ENCODE measurements around the gene IL1RAPL1. TPM values are rescaled to one million over a fixed set of nuclear protein-coding genes. Genes with fewer than 3 reads are reported as not detected.

The IL1RAPL1 gene
- total RNA-seq, 1 donor from 2014 or later = not detected

GRCh38 chrX:29531336-29531735, 944.1 kb downstream of the IL1RAPL1 start:
- Histone ChIP-seq H3K36me3 (ENCODE audit: control insufficient read depth, insufficient read depth, low read length) (no peaks in the 10 kb centered on the region), H3K27me3 (ENCODE audit: control insufficient read depth, insufficient read depth, low read length) (no peaks in the 10 kb centered on the region), H3K4me3 (ENCODE audit: low read depth, low read length) (no peak overlapping the region)
- TF ChIP-seq, protein P1, sequence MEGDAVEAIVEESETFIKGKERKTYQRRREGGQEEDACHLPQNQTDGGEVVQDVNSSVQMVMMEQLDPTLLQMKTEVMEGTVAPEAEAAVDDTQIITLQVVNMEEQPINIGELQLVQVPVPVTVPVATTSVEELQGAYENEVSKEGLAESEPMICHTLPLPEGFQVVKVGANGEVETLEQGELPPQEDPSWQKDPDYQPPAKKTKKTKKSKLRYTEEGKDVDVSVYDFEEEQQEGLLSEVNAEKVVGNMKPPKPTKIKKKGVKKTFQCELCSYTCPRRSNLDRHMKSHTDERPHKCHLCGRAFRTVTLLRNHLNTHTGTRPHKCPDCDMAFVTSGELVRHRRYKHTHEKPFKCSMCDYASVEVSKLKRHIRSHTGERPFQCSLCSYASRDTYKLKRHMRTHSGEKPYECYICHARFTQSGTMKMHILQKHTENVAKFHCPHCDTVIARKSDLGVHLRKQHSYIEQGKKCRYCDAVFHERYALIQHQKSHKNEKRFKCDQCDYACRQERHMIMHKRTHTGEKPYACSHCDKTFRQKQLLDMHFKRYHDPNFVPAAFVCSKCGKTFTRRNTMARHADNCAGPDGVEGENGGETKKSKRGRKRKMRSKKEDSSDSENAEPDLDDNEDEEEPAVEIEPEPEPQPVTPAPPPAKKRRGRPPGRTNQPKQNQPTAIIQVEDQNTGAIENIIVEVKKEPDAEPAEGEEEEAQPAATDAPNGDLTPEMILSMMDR (IDR thresholded peaks at IDR 0.05; ENCODE audit: insufficient read depth, low read length, severe bottlenecking) = no peak
- FAIRE-seq (no peak), DNase-seq (ENCODE audit: low read depth) (no peak)

DNA sequence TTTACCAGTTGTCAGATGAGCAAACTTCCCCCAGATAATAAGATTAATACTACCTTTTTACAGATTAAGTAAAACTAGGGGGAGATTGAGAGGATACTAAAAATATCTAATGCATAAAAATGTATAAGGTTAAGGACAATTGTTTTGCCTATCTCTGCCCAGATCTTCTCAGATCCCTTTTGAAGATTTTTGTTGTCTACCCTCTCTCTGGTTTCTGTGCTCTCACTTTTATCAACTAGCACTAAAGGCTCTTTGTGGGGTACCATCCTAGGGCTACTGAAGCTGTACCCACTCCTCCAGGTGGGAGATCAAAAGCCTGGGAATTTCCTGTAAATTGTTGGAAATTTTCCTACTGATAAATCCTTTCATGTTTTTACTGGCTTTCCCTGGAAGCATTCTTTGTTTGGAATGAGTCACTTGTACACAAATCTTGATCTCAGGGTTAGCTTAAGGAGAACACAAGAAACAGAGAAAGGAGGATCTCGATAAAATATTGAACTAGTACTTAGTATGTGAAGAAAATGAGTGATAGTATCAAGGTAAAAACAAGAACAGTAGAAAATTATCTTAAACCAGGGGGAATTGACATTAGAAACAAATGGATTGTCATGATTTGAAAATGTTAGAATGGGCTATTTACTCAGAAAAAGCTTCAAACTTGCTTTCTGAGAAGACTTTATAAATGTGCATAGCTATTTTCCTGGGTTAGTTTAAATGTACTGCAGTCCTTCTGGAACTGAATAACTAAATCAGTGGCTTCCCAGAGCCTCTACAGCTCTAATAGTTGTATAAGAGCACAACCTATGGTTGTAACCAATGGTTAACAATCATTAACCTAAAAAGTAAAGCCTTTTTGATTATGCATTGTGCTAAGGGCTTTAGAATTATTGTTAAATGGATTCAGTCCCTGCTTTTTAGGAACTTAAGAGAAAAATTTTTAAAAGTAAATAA, 948.2 kb downstream of the IL1RAPL1 start:
- no peaks in the 10 kb centered on the region for H3K36me3 ChIP-seq (ENCODE audit: control insufficient read depth, insufficient read depth, low read length)
- FAIRE-seq = no peak
- H3K27me3 ChIP-seq (ENCODE audit: control insufficient read depth, insufficient read depth, low read length) = no peaks in the 10 kb centered on the region
- TF ChIP-seq, protein P1 (IDR thresholded peaks at IDR 0.05; ENCODE audit: insufficient read depth, low read length, severe bottlenecking) = no peak
- no peak overlapping the region for H3K4me3 ChIP-seq (ENCODE audit: low read depth, low read length)
- peak; percentile 64 for DNase-seq (ENCODE audit: low read depth)

GRCh38 chrX:29541038-29541437, 953.8 kb downstream of the IL1RAPL1 start:
- TF ChIP-seq, protein P1 (IDR thresholded peaks at IDR 0.05; ENCODE audit: insufficient read depth, low read length, severe bottlenecking) = no peak
- DNase-seq (ENCODE audit: low read depth) (no peak), FAIRE-seq (no peak)
- Histone ChIP-seq H3K27me3 (ENCODE audit: control insufficient read depth, insufficient read depth, low read length) (no peaks in the 10 kb centered on the region), H3K4me3 (ENCODE audit: low read depth, low read length) (no peak overlapping the region), H3K36me3 (ENCODE audit: control insufficient read depth, insufficient read depth, low read length) (no peaks in the 10 kb centered on the region)

GRCh38 chrX:29542152-29542551, 954.9 kb downstream of the IL1RAPL1 start:
- TF ChIP-seq, protein P1 (IDR thresholded peaks at IDR 0.05; ENCODE audit: insufficient read depth, low read length, severe bottlenecking) = no peak
- Histone ChIP-seq H3K36me3 (ENCODE audit: control insufficient read depth, insufficient read depth, low read length) (no peaks in the 10 kb centered on the region), H3K4me3 (ENCODE audit: low read depth, low read length) (no peak overlapping the region), H3K27me3 (ENCODE audit: control insufficient read depth, insufficient read depth, low read length) (no peaks in the 10 kb centered on the region)
- DNase-seq (ENCODE audit: low read depth) (no peak), FAIRE-seq (no peak)

DNA sequence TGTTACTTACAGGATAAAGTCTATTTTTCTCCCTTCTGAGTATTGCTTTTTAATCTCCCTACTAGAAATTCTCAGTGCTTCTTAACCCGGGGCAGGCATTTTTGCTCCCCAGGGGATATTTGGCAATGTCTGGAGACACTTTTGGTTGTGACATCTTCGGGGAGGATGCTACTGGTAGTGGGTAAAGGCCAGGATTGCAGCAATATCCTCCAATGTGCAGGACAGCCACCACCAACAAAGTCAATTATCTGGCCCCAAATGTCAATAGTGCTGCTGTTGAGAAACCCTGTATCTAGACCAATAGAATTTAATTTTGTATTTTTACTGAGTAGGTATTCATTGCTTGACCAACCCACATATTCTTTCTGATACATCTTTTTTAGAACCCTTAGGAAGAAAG, 958.6 kb downstream of the IL1RAPL1 start:
- no peak overlapping the region for H3K4me3 ChIP-seq (ENCODE audit: low read depth, low read length)
- DNase-seq (ENCODE audit: low read depth) = no peak
- H3K27me3 ChIP-seq (ENCODE audit: control insufficient read depth, insufficient read depth, low read length) = no peaks in the 10 kb centered on the region
- FAIRE-seq = no peak
- TF ChIP-seq, protein P1 (IDR thresholded peaks at IDR 0.05; ENCODE audit: insufficient read depth, low read length, severe bottlenecking) = no peak
- H3K36me3 ChIP-seq (ENCODE audit: control insufficient read depth, insufficient read depth, low read length) = no peaks in the 10 kb centered on the region

All from bronchial epithelial cell (primary cell).